Cardiac fibroblast (primary cell): ENCODE results near the gene ZNF282.
A peak's percentile ranks its signal among the peaks of the same experiment; 100 is the strongest.

ENCODE experiments used
- DNase-seq, 2 donors: peaks; one replicate each; pipeline versions ENCODE4 v3.0.0 to v3.0.0-alpha.2; 2010; ENCODE audit warnings: low read depth in 2 of 2
- H3K4me3 ChIP-seq, 2 donors: replicated peaks in 1 of 2; 1 replicate in 1 of 2; 2 replicates in 1 of 2; pipeline ENCODE4 v1.5.1; 2011; ENCODE audit warnings: low read depth in 2 of 2, low read length in 2 of 2, mild to moderate bottlenecking in 2 of 2, moderate library complexity in 1 of 2
- CTCF ChIP-seq: IDR thresholded peaks from one replicate; pipeline ENCODE4 v1.5.1; 2011; ENCODE audit warnings: low read depth, mild to moderate bottlenecking, low read length, inconsistent platforms

The ZNF282 gene

DNA sequence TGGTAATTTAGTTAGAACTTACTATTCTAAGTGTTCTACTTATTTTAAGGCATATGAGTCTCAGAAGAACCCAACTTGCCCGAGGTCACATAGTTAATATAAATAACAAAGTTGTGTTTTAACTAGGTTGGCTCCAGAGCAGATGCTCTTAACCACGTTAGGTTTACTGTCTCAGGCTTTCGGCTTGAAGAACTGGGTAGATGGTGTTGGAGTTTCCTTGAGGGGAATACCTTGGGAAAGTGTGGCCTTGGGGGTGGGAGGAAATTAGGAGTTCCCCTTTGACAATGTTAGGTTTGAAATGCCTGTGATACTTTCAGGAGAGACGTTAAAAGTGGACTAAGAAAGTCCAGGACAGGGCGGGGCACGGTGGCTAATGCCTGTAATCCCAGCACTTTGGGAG, 38.4 kb upstream of the ZNF282 start:
- no peak for DNase-seq
- H3K4me3 ChIP-seq: no peak overlapping the region
- no peak for TF ChIP-seq CTCF

- no peak for TF ChIP-seq CTCF
- DNase-seq: peak in 1 of 2 donors; percentile 41
- H3K4me3 ChIP-seq: no peak overlapping the region
These were observed 34.0 kb upstream of the ZNF282 start for GRCh38 chr7:149161241-149161848.

DNA sequence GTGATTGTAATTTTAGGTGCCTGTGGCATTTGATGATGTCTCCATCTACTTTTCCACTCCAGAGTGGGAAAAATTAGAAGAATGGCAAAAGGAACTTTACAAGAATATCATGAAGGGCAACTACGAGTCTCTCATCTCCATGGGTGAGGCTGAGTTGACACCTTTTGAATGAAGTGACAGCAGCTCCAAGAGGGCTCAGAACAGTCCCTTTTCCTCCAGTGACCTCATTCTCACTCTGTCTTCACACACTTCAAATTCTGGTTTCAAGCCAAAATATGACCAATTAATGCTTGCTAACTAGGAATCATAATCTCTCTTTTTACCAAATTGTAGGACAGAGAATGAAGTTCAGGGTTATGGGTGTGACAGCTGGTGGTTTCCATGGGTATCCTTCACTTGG, 29.2 kb upstream of the ZNF282 start:
- no peak overlapping the region for H3K4me3 ChIP-seq
- no peak for TF ChIP-seq CTCF
- DNase-seq: no peak

- no peak for TF ChIP-seq CTCF
- no peak overlapping the region for H3K4me3 ChIP-seq
- DNase-seq: no peak
These were observed 28.6 kb upstream of the ZNF282 start for GRCh38 chr7:149166630-149167352.

DNA sequence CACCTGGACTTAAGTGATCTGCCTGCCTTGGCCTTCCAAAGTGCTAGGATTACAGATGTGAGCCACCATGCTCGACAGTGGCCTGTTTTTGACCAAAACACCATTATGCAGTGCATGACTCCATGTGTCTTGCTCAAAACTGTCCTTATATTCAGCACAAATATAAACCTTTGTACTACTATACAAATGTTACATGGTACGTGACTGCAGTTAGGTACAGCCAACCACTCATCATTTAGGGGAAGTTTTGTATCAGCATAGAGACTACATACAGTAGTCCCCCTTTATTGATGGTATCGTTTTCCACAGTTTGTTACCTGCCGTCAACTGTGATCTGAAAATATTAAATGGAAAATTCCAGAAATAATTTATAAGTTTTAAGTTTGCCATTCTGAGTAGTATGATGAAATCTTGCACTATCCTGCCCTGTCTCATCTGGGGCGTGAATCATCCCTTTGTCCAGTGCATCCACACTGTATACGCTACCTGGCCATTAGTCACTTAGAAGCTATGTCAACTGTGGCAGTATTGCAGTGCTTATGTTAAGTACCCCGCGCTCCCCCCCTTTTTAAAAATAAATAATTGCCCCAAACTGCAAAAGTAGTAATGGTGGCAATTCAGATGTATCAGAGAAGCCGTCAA, 23.3 kb upstream of the ZNF282 start:
- H3K4me3 ChIP-seq: no peak overlapping the region
- DNase-seq: peak in 1 of 2 donors; percentile 59
- TF ChIP-seq CTCF: no peak

- no peak overlapping the region for H3K4me3 ChIP-seq
- DNase-seq: no peak
- TF ChIP-seq CTCF: no peak
These were observed 22.8 kb upstream of the ZNF282 start for GRCh38 chr7:149172534-149172920.
